AG04450 (cell line): ENCODE measurements around the gene TCEAL3. TPM values are rescaled to one million over a fixed set of nuclear protein-coding genes. Genes with fewer than 3 reads are reported as not detected.
A peak's percentile ranks its signal among the peaks of the same experiment; 100 is the strongest.

Source experiments
- CTCF ChIA-PET: fragments of 300-600, 350-600 bp; formaldehyde crosslinking; extraction: SDS; loops from one replicate; lab custom pipeline; 2022; ENCODE audit warnings: antibody characterized with exemption, inconsistent platforms; lab: Charles Lee
- POLR2A ChIA-PET: fragments of 350-600 bp; formaldehyde crosslinking; extraction: SDS; loops from one replicate; lab custom pipeline; 2021; ENCODE audit warnings: antibody characterized with exemption, inconsistent platforms; lab: Yijun Ruan, JAX
- DNase-seq: peaks from one replicate; pipeline ENCODE4 v3.0.0-alpha.2; 2011; ENCODE audit warnings: low read depth, low spot score
- H3K27ac ChIP-seq: one replicate; pipeline ENCODE4 v1.5.1; 2012; ENCODE audit warnings: low read depth, low read length, control low read depth
- H3K27me3 ChIP-seq: one replicate; pipeline ENCODE4 v1.6.0; 2012; ENCODE audit warnings: low read length; ENCODE audit not compliant: control insufficient read depth, insufficient read depth
- H3K4me3 ChIP-seq: 2 replicates; pipeline ENCODE4 v1.5.1; 2011; ENCODE audit warnings: mild to moderate bottlenecking, low read depth, low read length, control low read depth
- H3K9me3 ChIP-seq: 2 replicates; pipeline ENCODE4 v1.5.1; 2012; ENCODE audit warnings: low read length; ENCODE audit not compliant: control insufficient read depth, insufficient read depth
- CTCF ChIP-seq: IDR thresholded peaks from 2 replicates; pipeline ENCODE4 v1.5.1; 2011; ENCODE audit warnings: low read depth, low read length, control low read depth, inconsistent platforms
- polyA plus RNA-seq: library from polyadenylated mRNA; depleted of rRNA; stranded (reverse); fragments of >200 nt; gene quantifications from 2 replicates; pipeline ENCODE4 v1.2.3, GENCODE V29; 2011

The TCEAL3 gene
- polyA plus RNA-seq, 1 experiment: 28.1 TPM

- POLR2A ChIA-PET: no interaction called here
These were observed 2.5 kb downstream of the TCEAL3 start for GRCh38 chrX:103610282-103610681.

GRCh38 chrX:103613362-103613890 lies 5.7 kb downstream of the TCEAL3 start:
- ChIA-PET POLR2A (no interaction called here), CTCF (interaction anchor here (0.9 kb wide), 1 partner anchor 17 kb away, joined by 3 read pairs; no protein-coding TSS in a partner anchor)
- no peaks in the 10 kb centered on the region for H3K27me3 ChIP-seq
- H3K27ac ChIP-seq: no peak overlapping the region
- no peak for TF ChIP-seq CTCF
- no peak overlapping the region for H3K4me3 ChIP-seq
- DNase-seq: peak; percentile 10
- H3K9me3 ChIP-seq: no peaks in the 10 kb centered on the region

More at GRCh38 chrX:103610282-103610681, 2.5 kb downstream of the TCEAL3 start:
- DNase-seq: no peak
- no peak for TF ChIP-seq CTCF
- CTCF ChIA-PET: no interaction called here
- H3K27me3 ChIP-seq: no peaks in the 10 kb centered on the region
- H3K4me3 ChIP-seq: no peak overlapping the region
- H3K27ac ChIP-seq: no peak overlapping the region
- H3K9me3 ChIP-seq: no peaks in the 10 kb centered on the region

GRCh38 chrX:103614999-103615398 lies 7.2 kb downstream of the TCEAL3 start:
- TF ChIP-seq CTCF: no peak
- no peak for DNase-seq
- Histone ChIP-seq H3K9me3 (no peaks in the 10 kb centered on the region), H3K27ac (no peak overlapping the region), H3K27me3 (no peaks in the 10 kb centered on the region), H3K4me3 (no peak overlapping the region)
- POLR2A ChIA-PET: no interaction called here
- CTCF ChIA-PET: interaction anchor here (0.8 to 2.2 kb wide), 2 partner anchors 15 to 50 kb away, joined by 6 to 8 read pairs; no protein-coding TSS in a partner anchor

GRCh38 chrX:103615781-103616371 lies 8.1 kb downstream of the TCEAL3 start:
- ChIA-PET POLR2A (no interaction called here), CTCF (interaction anchor here (0.8 to 2.2 kb wide), 2 partner anchors 14 to 49 kb away, joined by 6 to 8 read pairs; no protein-coding TSS in a partner anchor)
- no peaks in the 10 kb centered on the region for H3K27me3 ChIP-seq
- H3K4me3 ChIP-seq: no peak overlapping the region
- H3K9me3 ChIP-seq: no peaks in the 10 kb centered on the region
- no peak for TF ChIP-seq CTCF
- no peak overlapping the region for H3K27ac ChIP-seq
- DNase-seq: no peak

- DNase-seq: no peak
- H3K4me3 ChIP-seq: no peak overlapping the region
- H3K27me3 ChIP-seq: no peaks in the 10 kb centered on the region
- H3K27ac ChIP-seq: no peak overlapping the region
- no peaks in the 10 kb centered on the region for H3K9me3 ChIP-seq
- CTCF ChIA-PET: interaction anchor here (1.8 kb wide), 1 partner anchor 13 kb away, joined by 12 read pairs; no protein-coding TSS in a partner anchor
- TF ChIP-seq CTCF: no peak
- POLR2A ChIA-PET: no interaction called here
These were observed 9.0 kb downstream of the TCEAL3 start for GRCh38 chrX:103616676-103617186.
